ENCODE data around the gene GLE1. TPM values are rescaled to one million over a fixed set of nuclear protein-coding genes. Genes with fewer than 3 reads are reported as not detected.
"Not testable (repeated sequence)": the region's sequence is repeated elsewhere in the genome, so short reads cannot be mapped to it uniquely, and the experiment has no call there.

The GLE1 gene
- total and polyA plus RNA-seq, 2 donors from 2014 or later, result 15.6 to 22.8 TPM

- DNase-seq; H3K27me3 ChIP-seq (ENCODE audit: control insufficient read depth, insufficient read depth, low read length); FAIRE-seq; H3K4me1 ChIP-seq (ENCODE audit: control insufficient read depth in 2 of 3, insufficient read depth in 2 of 3, low read depth in 1 of 3, low read length in 3 of 3); H3K9ac ChIP-seq (ENCODE audit: low read length in 3 of 3); H3K4me3 ChIP-seq (ENCODE audit: low read length in 3 of 3); intact Hi-C loops (cut with DNase I); H3K9me3 ChIP-seq (ENCODE audit: control insufficient read depth in 2 of 3, insufficient read depth in 1 of 3, low read length in 3 of 3); H3K27ac ChIP-seq (ENCODE audit: low read depth in 2 of 2, low read length in 2 of 2): not testable (repeated sequence)
- H3K36me3 ChIP-seq (ENCODE audit: control insufficient read depth in 2 of 3, insufficient read depth in 3 of 3, low read length in 3 of 3), result peaks cover 29 to 67% (median 66%) of the 10 kb centered on the region in 3 donors
These were observed 82.4 kb downstream of the GLE1 start for GRCh38 chr9:128586934-128587333.

DNA sequence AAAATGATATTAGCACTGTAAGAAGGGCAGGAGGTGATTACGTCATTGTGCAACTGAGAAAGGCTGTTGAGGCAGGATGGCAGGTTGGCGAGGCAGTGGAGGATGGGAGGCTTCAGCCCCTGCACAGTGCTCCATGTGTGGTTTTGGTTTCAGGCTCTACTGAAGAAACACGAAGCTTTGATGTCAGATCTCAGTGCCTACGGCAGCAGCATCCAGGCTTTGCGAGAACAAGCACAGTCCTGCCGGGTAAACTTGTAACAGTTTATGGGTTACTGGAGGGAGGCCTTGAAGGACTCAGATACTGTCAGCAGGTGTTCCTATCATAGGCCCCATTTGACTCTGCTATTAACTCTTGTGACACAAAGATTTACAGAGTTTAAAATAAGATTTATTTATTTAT lies 82.9 kb downstream of the GLE1 start:
- Histone ChIP-seq H3K4me1 (ENCODE audit: control insufficient read depth in 2 of 3, insufficient read depth in 2 of 3, low read depth in 1 of 3, low read length in 3 of 3) (no peaks in the 10 kb centered on the region), H3K27me3 (ENCODE audit: control insufficient read depth, insufficient read depth, low read length) (no peaks in the 10 kb centered on the region), H3K36me3 (ENCODE audit: control insufficient read depth in 2 of 3, insufficient read depth in 3 of 3, low read length in 3 of 3) (peaks cover 28 to 63% (median 62%) of the 10 kb centered on the region in 3 donors), H3K9me3 (ENCODE audit: control insufficient read depth in 2 of 3, insufficient read depth in 1 of 3, low read length in 3 of 3) (no peaks in the 10 kb centered on the region), H3K27ac (ENCODE audit: low read depth in 2 of 2, low read length in 2 of 2) (no peak overlapping the region), H3K9ac (ENCODE audit: low read length in 3 of 3) (no peak overlapping the region), H3K4me3 (ENCODE audit: low read length in 3 of 3) (no peak overlapping the region)
- no peak for FAIRE-seq
- TF ChIP-seq, protein P1, sequence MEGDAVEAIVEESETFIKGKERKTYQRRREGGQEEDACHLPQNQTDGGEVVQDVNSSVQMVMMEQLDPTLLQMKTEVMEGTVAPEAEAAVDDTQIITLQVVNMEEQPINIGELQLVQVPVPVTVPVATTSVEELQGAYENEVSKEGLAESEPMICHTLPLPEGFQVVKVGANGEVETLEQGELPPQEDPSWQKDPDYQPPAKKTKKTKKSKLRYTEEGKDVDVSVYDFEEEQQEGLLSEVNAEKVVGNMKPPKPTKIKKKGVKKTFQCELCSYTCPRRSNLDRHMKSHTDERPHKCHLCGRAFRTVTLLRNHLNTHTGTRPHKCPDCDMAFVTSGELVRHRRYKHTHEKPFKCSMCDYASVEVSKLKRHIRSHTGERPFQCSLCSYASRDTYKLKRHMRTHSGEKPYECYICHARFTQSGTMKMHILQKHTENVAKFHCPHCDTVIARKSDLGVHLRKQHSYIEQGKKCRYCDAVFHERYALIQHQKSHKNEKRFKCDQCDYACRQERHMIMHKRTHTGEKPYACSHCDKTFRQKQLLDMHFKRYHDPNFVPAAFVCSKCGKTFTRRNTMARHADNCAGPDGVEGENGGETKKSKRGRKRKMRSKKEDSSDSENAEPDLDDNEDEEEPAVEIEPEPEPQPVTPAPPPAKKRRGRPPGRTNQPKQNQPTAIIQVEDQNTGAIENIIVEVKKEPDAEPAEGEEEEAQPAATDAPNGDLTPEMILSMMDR (IDR thresholded peaks at IDR 0.05; ENCODE audit: borderline replicate concordance, extremely low read depth, insufficient read depth), result no peak
- DNase-seq, result no peak
- intact Hi-C loops (cut with DNase I), result no loop called here

- Histone ChIP-seq H3K36me3 (ENCODE audit: control insufficient read depth in 2 of 3, insufficient read depth in 3 of 3, low read length in 3 of 3) (peaks cover 20 to 61% (median 60%) of the 10 kb centered on the region in 3 donors), H3K4me3 (ENCODE audit: low read length in 3 of 3) (no peak overlapping the region), H3K27me3 (ENCODE audit: control insufficient read depth, insufficient read depth, low read length) (no peaks in the 10 kb centered on the region), H3K9ac (ENCODE audit: low read length in 3 of 3) (no peak overlapping the region), H3K9me3 (ENCODE audit: control insufficient read depth in 2 of 3, insufficient read depth in 1 of 3, low read length in 3 of 3) (no peaks in the 10 kb centered on the region), H3K4me1 (ENCODE audit: control insufficient read depth in 2 of 3, insufficient read depth in 2 of 3, low read depth in 1 of 3, low read length in 3 of 3) (no peaks in the 10 kb centered on the region), H3K27ac (ENCODE audit: low read depth in 2 of 2, low read length in 2 of 2) (no peak overlapping the region)
- FAIRE-seq (no peak), DNase-seq (no peak)
- TF ChIP-seq, protein P1 (IDR thresholded peaks at IDR 0.05; ENCODE audit: borderline replicate concordance, extremely low read depth, insufficient read depth), result no peak
- intact Hi-C loops (cut with DNase I), result no loop called here
These were observed 84.2 kb downstream of the GLE1 start for GRCh38 chr9:128588581-128589233.

Other genes starting within 250 kb of the GLE1 start
- 79.7 TPM for gene GOLGA2, start 228.7 kb upstream of the GLE1 start, total RNA-seq
- gene GOLGA2, start 228.7 kb upstream of the GLE1 start, polyA plus RNA-seq (ENCODE audit: insufficient read depth, low read depth, low replicate concordance), result 42.9 TPM
- 20.3 TPM for gene SWI5, start 228.4 kb upstream of the GLE1 start, total RNA-seq
- gene SWI5, start 228.4 kb upstream of the GLE1 start, polyA plus RNA-seq (ENCODE audit: insufficient read depth, low read depth, low replicate concordance), result 67.8 TPM
- gene TRUB2, start 182.3 kb upstream of the GLE1 start, total RNA-seq, result 22.4 TPM
- gene TRUB2, start 182.3 kb upstream of the GLE1 start, polyA plus RNA-seq (ENCODE audit: insufficient read depth, low read depth, low replicate concordance), result 40.8 TPM
- 59.7 TPM for gene COQ4, start 181.9 kb upstream of the GLE1 start, total RNA-seq
- gene COQ4, start 181.9 kb upstream of the GLE1 start, polyA plus RNA-seq (ENCODE audit: insufficient read depth, low read depth, low replicate concordance), result 111 TPM
- gene SLC27A4, start 164.2 kb upstream of the GLE1 start, total RNA-seq, result 29.3 TPM
- 58.7 TPM for gene SLC27A4, start 164.2 kb upstream of the GLE1 start, polyA plus RNA-seq (ENCODE audit: insufficient read depth, low read depth, low replicate concordance)
- 55.2 TPM for gene URM1, start 133.3 kb upstream of the GLE1 start, total RNA-seq
- gene URM1, start 133.3 kb upstream of the GLE1 start, polyA plus RNA-seq (ENCODE audit: insufficient read depth, low read depth, low replicate concordance), result 55.9 TPM
- gene CERCAM, start 83.9 kb upstream of the GLE1 start, total RNA-seq, result 25.5 TPM
- gene CERCAM, start 83.9 kb upstream of the GLE1 start, polyA plus RNA-seq (ENCODE audit: insufficient read depth, low read depth, low replicate concordance), result 19.7 TPM
- gene ODF2, start 48.7 kb upstream of the GLE1 start, total RNA-seq, result 23.6 TPM
- gene ODF2, start 48.7 kb upstream of the GLE1 start, polyA plus RNA-seq (ENCODE audit: insufficient read depth, low read depth, low replicate concordance), result 10.6 TPM
- gene SPTAN1, start 47.9 kb downstream of the GLE1 start, total RNA-seq, result 354 TPM
- 210 TPM for gene SPTAN1, start 47.9 kb downstream of the GLE1 start, polyA plus RNA-seq (ENCODE audit: insufficient read depth, low read depth, low replicate concordance)
- 76.6 TPM for gene DYNC2I2, start 152.1 kb downstream of the GLE1 start, total RNA-seq
- 98.6 TPM for gene DYNC2I2, start 152.1 kb downstream of the GLE1 start, polyA plus RNA-seq (ENCODE audit: insufficient read depth, low read depth, low replicate concordance)
- gene SET, start 184.5 kb downstream of the GLE1 start, total RNA-seq, result 247 TPM
- gene SET, start 184.5 kb downstream of the GLE1 start, polyA plus RNA-seq (ENCODE audit: insufficient read depth, low read depth, low replicate concordance), result 127 TPM
- 14.7 TPM for gene PKN3, start 197.8 kb downstream of the GLE1 start, total RNA-seq
- 3.9 TPM for gene PKN3, start 197.8 kb downstream of the GLE1 start, polyA plus RNA-seq (ENCODE audit: insufficient read depth, low read depth, low replicate concordance)
- gene ZDHHC12, start 219.4 kb downstream of the GLE1 start, total RNA-seq, result 39.9 TPM
- gene ZDHHC12, start 219.4 kb downstream of the GLE1 start, polyA plus RNA-seq (ENCODE audit: insufficient read depth, low read depth, low replicate concordance), result 54.7 TPM